Measurements from ENCODE around the gene MIER2. TPM values are rescaled to one million over a fixed set of nuclear protein-coding genes. Genes with fewer than 3 reads are reported as not detected.

MIER2 gene
- total RNA-seq, 1 donor from 2014 or later, result 12.7 TPM

- no peak for DNase-seq (ENCODE audit: low read depth)
- TF ChIP-seq CTCF (IDR thresholded peaks at IDR 0.05; ENCODE audit: insufficient read depth, low read length, poor library complexity, severe bottlenecking), result no peak
- H3K4me3 ChIP-seq (ENCODE audit: low read depth, low read length), result no peak overlapping the region
- H3K36me3 ChIP-seq (ENCODE audit: control insufficient read depth, insufficient read depth, low read length), result no peaks in the 10 kb centered on the region
- no peaks in the 10 kb centered on the region for H3K27me3 ChIP-seq (ENCODE audit: control insufficient read depth, insufficient read depth, low read length)
Measured at GRCh38 chr19:351976-352625, 7.5 kb upstream of the MIER2 start.

DNA sequence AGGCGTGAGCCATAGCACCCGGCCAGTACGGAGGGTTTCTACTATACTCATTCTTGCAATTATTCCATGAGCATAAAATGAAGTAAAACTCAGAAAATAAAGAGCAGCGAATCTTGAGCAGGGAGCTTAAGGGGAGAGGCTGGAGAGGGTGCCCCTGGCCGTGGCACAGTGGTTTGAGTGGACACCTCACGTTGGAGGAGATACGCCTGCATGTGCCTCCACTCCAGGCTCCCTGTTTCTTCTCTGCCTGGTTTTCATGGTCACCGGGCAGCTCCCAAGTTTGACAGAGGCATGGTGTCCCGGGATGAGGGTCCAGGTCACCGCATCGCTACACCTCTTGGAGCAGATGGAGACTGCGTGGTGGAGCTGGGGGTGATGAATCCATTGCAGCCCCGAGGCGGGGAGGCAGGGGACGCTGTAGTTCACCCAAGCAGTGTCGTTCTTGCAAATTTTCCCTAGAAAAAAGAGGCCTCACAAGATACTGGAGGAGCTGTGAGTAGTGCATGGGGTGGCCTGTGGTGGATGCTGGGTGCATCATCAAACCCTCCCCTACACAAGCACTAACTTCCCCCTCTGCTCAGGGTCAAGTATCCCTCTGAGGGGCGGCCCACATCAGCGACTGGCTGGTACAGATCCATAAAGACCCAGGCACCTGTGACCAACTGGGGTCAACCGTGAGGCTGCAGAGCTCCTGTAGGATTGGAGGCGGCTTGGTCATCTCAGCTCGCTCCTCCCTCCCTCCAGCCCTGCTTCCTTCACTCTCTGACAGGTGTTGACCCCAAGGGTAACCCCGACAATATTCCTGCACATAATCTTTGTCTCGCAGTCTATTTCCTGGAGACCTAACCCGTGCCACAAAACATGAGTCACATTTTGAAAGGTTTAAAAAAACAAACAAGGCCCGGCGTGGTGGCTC is 3.6 kb upstream of the MIER2 start:
- Histone ChIP-seq H3K36me3 (ENCODE audit: control insufficient read depth, insufficient read depth, low read length) (no peaks in the 10 kb centered on the region), H3K4me3 (ENCODE audit: low read depth, low read length) (no peak overlapping the region), H3K27me3 (ENCODE audit: control insufficient read depth, insufficient read depth, low read length) (peaks cover 5% of the 10 kb centered on the region)
- TF ChIP-seq CTCF (IDR thresholded peaks at IDR 0.05; ENCODE audit: insufficient read depth, low read length, poor library complexity, severe bottlenecking), result no peak
- DNase-seq (ENCODE audit: low read depth), result peak; percentile 32

- DNase-seq (ENCODE audit: low read depth), result no peak
- Histone ChIP-seq H3K36me3 (ENCODE audit: control insufficient read depth, insufficient read depth, low read length) (no peaks in the 10 kb centered on the region), H3K4me3 (ENCODE audit: low read depth, low read length) (no peak overlapping the region), H3K27me3 (ENCODE audit: control insufficient read depth, insufficient read depth, low read length) (peaks cover 5% of the 10 kb centered on the region)
- no peak for TF ChIP-seq CTCF (IDR thresholded peaks at IDR 0.05; ENCODE audit: insufficient read depth, low read length, poor library complexity, severe bottlenecking)
Measured at GRCh38 chr19:345320-345879, 804 bp upstream of the MIER2 start.

DNA sequence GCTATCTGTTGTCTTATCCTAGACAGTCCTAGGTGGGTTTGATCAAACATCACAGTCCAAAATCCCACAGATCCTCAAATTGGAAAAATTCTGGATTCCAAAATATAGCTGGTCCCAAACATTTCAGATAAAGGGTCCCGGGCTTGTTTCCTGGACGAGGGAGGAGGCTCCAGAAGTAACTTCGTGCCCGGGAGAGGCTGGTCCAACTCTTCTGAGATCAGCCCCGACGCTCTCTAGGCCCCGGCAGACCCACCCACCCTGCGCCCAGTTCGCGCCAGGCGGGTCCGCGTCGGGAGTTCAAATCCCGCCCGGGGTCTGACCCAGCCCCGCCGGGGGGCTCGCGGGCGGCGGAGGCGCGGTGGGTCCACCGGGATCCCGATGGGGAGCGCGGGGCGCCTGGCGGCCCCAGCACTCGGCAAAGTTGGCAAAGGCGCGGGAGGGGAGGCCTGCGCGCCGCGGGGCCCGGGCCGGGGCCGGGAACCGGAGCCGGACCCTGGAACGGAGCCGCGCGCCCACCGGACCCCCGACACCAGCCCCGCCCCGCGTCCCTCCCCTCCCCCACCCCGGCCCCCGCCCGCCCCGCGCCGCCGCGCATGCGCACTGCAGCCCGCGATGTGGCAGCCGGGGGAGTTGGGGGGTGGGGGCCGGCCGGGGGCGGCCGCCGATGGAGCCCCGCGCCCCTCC is 513 bp downstream of the MIER2 start:
- Histone ChIP-seq H3K4me3 (ENCODE audit: low read depth, low read length) (peak overlapping the region; percentile 63), H3K36me3 (ENCODE audit: control insufficient read depth, insufficient read depth, low read length) (no peaks in the 10 kb centered on the region), H3K27me3 (ENCODE audit: control insufficient read depth, insufficient read depth, low read length) (peaks cover 5% of the 10 kb centered on the region)
- DNase-seq (ENCODE audit: low read depth), result no peak
- TF ChIP-seq CTCF (IDR thresholded peaks at IDR 0.05; ENCODE audit: insufficient read depth, low read length, poor library complexity, severe bottlenecking), result no peak

- H3K36me3 ChIP-seq (ENCODE audit: control insufficient read depth, insufficient read depth, low read length), result no peaks in the 10 kb centered on the region
- peak overlapping the region; percentile 63 for H3K4me3 ChIP-seq (ENCODE audit: low read depth, low read length)
- no peak for DNase-seq (ENCODE audit: low read depth)
- peaks cover 5% of the 10 kb centered on the region for H3K27me3 ChIP-seq (ENCODE audit: control insufficient read depth, insufficient read depth, low read length)
- TF ChIP-seq CTCF (IDR thresholded peaks at IDR 0.05; ENCODE audit: insufficient read depth, low read length, poor library complexity, severe bottlenecking), result no peak
Measured at GRCh38 chr19:343451-343931, 1.1 kb downstream of the MIER2 start.

Data from kidney epithelial cell (primary cell).